Heart left ventricle (tissue), 16 donors: ENCODE measurements around the gene CPB2. TPM values are rescaled to one million over a fixed set of nuclear protein-coding genes. Genes with fewer than 3 reads are reported as not detected.

Source experiments
- ATAC-seq, 4 donors: fragments of 200-7000 bp; cut with Tn5 transposase; one replicate each; pipeline ENCODE4 v1.9.1; 2020 to 2022; ENCODE audit warnings: moderate library complexity in 4 of 4, mild to moderate bottlenecking in 3 of 4, moderate number of reproducible peaks in 1 of 4
- DNase-seq, 5 donors: peaks; one replicate each; pipeline ENCODE4 v3.0.0-alpha.2; 2020
- H3K27ac ChIP-seq, 12 donors: fragments of 200-600 bp; sonication (generic) in 4 of 12; one replicate each; pipeline versions ENCODE4 v1.5.0 to v1.8.0; 2016 to 2022; ENCODE audit warnings: mild to moderate bottlenecking in 2 of 12
- H3K27me3 ChIP-seq, 9 donors: fragments of 200-600 bp; sonication (generic) in 2 of 9; one replicate each; pipeline versions ENCODE4 v1.5.1 to v1.8.0; 2016 to 2022; ENCODE audit warnings: mild to moderate bottlenecking in 3 of 9
- H3K36me3 ChIP-seq, 9 donors: fragments of 200-600 bp; sonication (generic) in 2 of 9; one replicate each; pipeline versions ENCODE4 v1.5.0 to v1.8.0; 2018 to 2022; ENCODE audit warnings: mild to moderate bottlenecking in 2 of 9
- H3K4me1 ChIP-seq, 12 donors: fragments of 200-600 bp; sonication (generic) in 4 of 12; one replicate each; pipeline versions ENCODE4 v1.5.0 to v1.8.0; 2016 to 2022; ENCODE audit warnings: mild to moderate bottlenecking in 3 of 12
- H3K4me3 ChIP-seq, 12 donors: fragments of 200-600 bp; sonication (generic) in 4 of 12; one replicate each; pipeline versions ENCODE4 v1.5.0 to v1.8.0; 2017 to 2022; ENCODE audit warnings: mild to moderate bottlenecking in 9 of 12, moderate library complexity in 4 of 12
- H3K9me3 ChIP-seq, 12 donors: fragments of 200-600 bp; sonication (generic) in 4 of 12; one replicate each; pipeline versions ENCODE4 v1.5.0 to v1.8.0; 2016 to 2022; ENCODE audit warnings: mild to moderate bottlenecking in 1 of 12
- CTCF ChIP-seq, 12 donors: fragments of 200-600 bp; sonication (generic) in 4 of 12; IDR thresholded peaks; one replicate each; pipeline versions ENCODE4 v1.5.0 to v1.8.0; 2018 to 2022; ENCODE audit warnings: antibody characterized with exemption in 12 of 12, mild to moderate bottlenecking in 5 of 12
- POLR2A ChIP-seq, 2 donors: fragments of 450-650 bp; IDR thresholded peaks; one replicate each; pipeline ENCODE4 v1.6.1; 2017; ENCODE audit warnings: antibody characterized with exemption in 2 of 2, mild to moderate bottlenecking in 2 of 2, moderate library complexity in 2 of 2
- WGBS, 4 donors: extraction: QIAGEN DNeasy Blood & Tissue Kit in 2 of 4; methylation state at CpG; one replicate each; pipeline versions ENCODE4 v1.1.5 to v1.1.7; 2013 to 2018; 5-methylcytosine and 5-hydroxymethylcytosine counted together
- intact Hi-C, 10 donors: fragments of 100-400 bp; cut with DNase I; formaldehyde crosslinking; loops; one replicate each; pipeline versions ENCODE4 v1.11.1 to v1.14.2; 2022
- polyA plus RNA-seq, 2 donors: library from polyadenylated mRNA; stranded (reverse); fragments of 200-250 nt; gene quantifications; one replicate each; pipeline ENCODE4 v1.2.3, GENCODE V29; 2013
- total RNA-seq, 9 donors: library from RNA; depleted of rRNA in 2 of 9; stranded (reverse); fragments of >200 nt in 2 of 9; fragmentation: NEBNext Ultra II Directional in 3 of 9; extraction: Animal tissue kit (Norgen Biotek cat#: 25700) in 3 of 9; gene quantifications; one replicate each; pipeline versions ENCODE4 v1.1.0 to v1.2.4, GENCODE V29; 2016 to 2023
- donor health status: ischemic (EF 13 %, LVEDD 7.1; RV severe dilation, severe dysfunction).
- donor health status: healthy with polysubstance abuse.
- donor health status: DM: no; HTN: yes; CAD: no.
- donor health status: DM: no; HTN: no; CAD: no.
- donor health status: ischemic (EF 25% LVEDD 6.9; RV normal size, moderate dysfunction).
- donor health status: ischemic (EF 25% LVEDD 5.7; RV mildly dilated, moderate dysfunction).
- donor health status: healthy.
- donor health status: DM: yes; HTN: yes; CAD: no.
- donor health status: ischemic (EF 35%, LVEDD 5.7; RV mildly dilated, moderate dysfunction).
- donor health status: nonischemic (EF 11% LVEDD 7.7; RV severe dilation, severe dysfunction).
- donor health status: DM: yes; HTN: yes; CAD: no.
- donor health status: PGD.
- donor health status: ischemic (EF 29% LVEDD 5.4; RV normal size, mild dysfunction).
- donor health status: nonischemic (EF 23%, LVEDD 6.1; RV moderate dilation, normal function).

The CPB2 gene
- total and polyA plus RNA-seq, 11 donors = not detected

- intact Hi-C loops = no loop called here
- no peaks in the 10 kb centered on the region for H3K4me1 ChIP-seq
- TF ChIP-seq CTCF (IDR thresholded peaks at IDR 0.05) (no peak), POLR2A (IDR thresholded peaks at IDR 0.05) (no peak)
- DNase-seq (no peak), ATAC-seq (no peak)
- H3K27ac ChIP-seq = no peak overlapping the region
- WGBS, 4 donors = 79 to 88% (median 85%) methylated on average over 3 of the region's 3 CpGs
- no peaks in the 10 kb centered on the region for H3K9me3 ChIP-seq
- H3K27me3 ChIP-seq = peaks cover 0 to 49% (median 0%) of the 10 kb centered on the region in 9 donors
- H3K36me3 ChIP-seq = peaks cover 0 to 97% (median 0%) of the 10 kb centered on the region in 9 donors
- no peak overlapping the region for H3K4me3 ChIP-seq
Measured at GRCh38 chr13:46132109-46132508, 27.3 kb upstream of the CPB2 start.

- Histone ChIP-seq H3K4me3 (no peak overlapping the region), H3K4me1 (no peaks in the 10 kb centered on the region), H3K9me3 (no peaks in the 10 kb centered on the region), H3K36me3 (peaks cover 0 to 97% (median 0%) of the 10 kb centered on the region in 9 donors), H3K27ac (no peak overlapping the region), H3K27me3 (peaks cover 0 to 49% (median 0%) of the 10 kb centered on the region in 9 donors)
- TF ChIP-seq POLR2A (IDR thresholded peaks at IDR 0.05) (no peak), CTCF (IDR thresholded peaks at IDR 0.05) (no peak)
- intact Hi-C loops = no loop called here
- no peak for DNase-seq
- ATAC-seq = no peak
Measured at GRCh38 chr13:46131705-46132104, 26.9 kb upstream of the CPB2 start.

GRCh38 chr13:46129955-46130618 lies 25.3 kb upstream of the CPB2 start:
- peaks cover 0 to 91% (median 0%) of the 10 kb centered on the region in 9 donors for H3K36me3 ChIP-seq

More at GRCh38 chr13:46129955-46130618, 25.3 kb upstream of the CPB2 start:
- H3K27me3 ChIP-seq = peaks cover 0 to 49% (median 0%) of the 10 kb centered on the region in 9 donors
- 74 to 83% (median 81%) methylated on average over 3 of the region's 3 CpGs for WGBS, 4 donors
- ATAC-seq = no peak
- TF ChIP-seq CTCF (IDR thresholded peaks at IDR 0.05) (no peak), POLR2A (IDR thresholded peaks at IDR 0.05) (no peak)
- H3K27ac ChIP-seq = no peak overlapping the region
- no peak overlapping the region for H3K4me3 ChIP-seq
- no peaks in the 10 kb centered on the region for H3K9me3 ChIP-seq
- DNase-seq = no peak
- intact Hi-C loops = loop anchor here in 7 of 10 donors (5.0 to 10.0 kb wide), 6 partner anchors 315 to 508 kb away; no protein-coding TSS in a partner anchor
- H3K4me1 ChIP-seq = peaks cover 0 to 15% (median 0%) of the 10 kb centered on the region in 12 donors
